IPS-18c (cell line): ENCODE results near the gene CTNNA2.

Experiments used
- H3K4me3 ChIP-seq: 2 replicates; pipeline ENCODE4 v1.7.0; 2013; ENCODE audit warnings: low read depth, mild to moderate bottlenecking, low read length, moderate library complexity; ENCODE audit not compliant: insufficient read depth
- H3K9me3 ChIP-seq: one replicate; pipeline ENCODE4 v1.6.1; 2013; ENCODE audit warnings: mild to moderate bottlenecking, low read length, moderate library complexity; ENCODE audit not compliant: control insufficient read depth, insufficient read depth

Gene CTNNA2

GRCh38 chr2:80579756-80580155 is 1066.9 kb downstream of the CTNNA2 start:
- Histone ChIP-seq H3K9me3 (no peaks in the 10 kb centered on the region), H3K4me3 (no peak overlapping the region)

- Histone ChIP-seq H3K4me3 (no peak overlapping the region), H3K9me3 (no peaks in the 10 kb centered on the region)
Measured at GRCh38 chr2:80591233-80591632, 1078.4 kb downstream of the CTNNA2 start.

DNA sequence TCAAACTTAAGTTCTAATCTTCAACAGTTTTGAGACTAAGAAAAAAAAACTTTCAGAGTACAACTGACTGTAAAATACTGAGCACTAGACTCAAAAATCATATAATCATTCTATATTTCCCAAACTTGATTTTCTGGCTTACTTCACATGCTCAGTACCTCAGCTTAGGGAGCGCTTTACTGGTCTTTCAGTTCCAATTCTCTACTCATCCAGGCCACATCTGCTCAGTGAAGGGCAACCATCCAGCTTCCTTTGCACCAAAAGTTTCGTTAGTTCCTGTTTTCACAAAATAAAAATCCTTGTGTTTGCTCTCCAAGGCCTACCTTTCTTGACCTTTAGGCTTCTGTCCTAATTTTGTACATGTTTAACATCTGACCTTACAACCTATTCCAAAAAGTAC is 1079.3 kb downstream of the CTNNA2 start:
- Histone ChIP-seq H3K9me3 (no peaks in the 10 kb centered on the region), H3K4me3 (no peak overlapping the region)

- no peak overlapping the region for H3K4me3 ChIP-seq
- H3K9me3 ChIP-seq = no peaks in the 10 kb centered on the region
Measured at GRCh38 chr2:80610108-80610507, 1097.3 kb downstream of the CTNNA2 start.

- H3K4me3 ChIP-seq = no peak overlapping the region
- H3K9me3 ChIP-seq = no peaks in the 10 kb centered on the region
Measured at GRCh38 chr2:80621656-80622055, 1108.8 kb downstream of the CTNNA2 start.

GRCh38 chr2:80624062-80624461 is 1111.2 kb downstream of the CTNNA2 start:
- no peak overlapping the region for H3K4me3 ChIP-seq
- no peaks in the 10 kb centered on the region for H3K9me3 ChIP-seq

- Histone ChIP-seq H3K4me3 (no peak overlapping the region), H3K9me3 (no peaks in the 10 kb centered on the region)
Measured at GRCh38 chr2:80634590-80634989, 1121.7 kb downstream of the CTNNA2 start.

- Histone ChIP-seq H3K4me3 (no peak overlapping the region), H3K9me3 (no peaks in the 10 kb centered on the region)
Measured at GRCh38 chr2:80638783-80639182, 1125.9 kb downstream of the CTNNA2 start.

GRCh38 chr2:80642465-80642864 is 1129.6 kb downstream of the CTNNA2 start:
- H3K9me3 ChIP-seq = no peaks in the 10 kb centered on the region
- H3K4me3 ChIP-seq = no peak overlapping the region

GRCh38 chr2:80643598-80643997 is 1130.7 kb downstream of the CTNNA2 start:
- H3K4me3 ChIP-seq = no peak overlapping the region

DNA sequence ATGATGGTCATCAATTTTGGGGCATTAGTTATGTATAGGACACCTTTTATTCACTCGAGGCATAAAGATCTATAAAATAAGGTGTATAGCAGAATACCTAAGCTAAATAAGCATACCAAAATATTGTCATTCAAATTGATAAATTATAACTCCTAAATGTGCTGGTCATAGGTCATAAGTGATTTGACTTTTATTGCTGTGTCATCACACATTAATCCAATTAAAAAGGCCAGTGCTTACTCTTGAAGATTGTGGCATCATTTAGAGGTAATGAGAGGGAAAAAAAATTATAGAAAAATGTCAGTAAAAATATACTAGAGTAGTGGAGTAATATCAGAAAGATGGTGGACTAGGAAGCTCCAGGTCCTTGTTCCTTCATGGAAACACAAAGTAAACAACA is 1138.6 kb downstream of the CTNNA2 start:
- Histone ChIP-seq H3K9me3 (peaks cover 2% of the 10 kb centered on the region), H3K4me3 (no peak overlapping the region)

More at GRCh38 chr2:80643598-80643997, 1130.7 kb downstream of the CTNNA2 start:
- no peaks in the 10 kb centered on the region for H3K9me3 ChIP-seq

DNA sequence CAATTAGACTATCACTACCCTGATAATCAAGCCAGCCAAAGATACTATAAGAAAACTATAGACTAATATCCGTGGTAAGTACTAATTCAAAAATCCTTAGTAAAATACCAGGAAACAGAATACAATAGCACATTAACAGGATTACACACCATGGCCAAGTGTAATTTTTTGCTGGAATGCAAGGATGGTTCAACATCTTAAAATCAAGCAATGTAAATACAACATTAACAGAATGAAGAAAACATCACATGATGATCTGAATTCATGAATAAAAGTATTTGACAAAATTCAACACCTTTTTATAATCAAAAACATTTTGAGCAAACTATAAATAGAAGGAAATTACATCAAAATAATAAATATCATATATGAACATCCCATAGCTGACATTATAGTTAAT is 1142.4 kb downstream of the CTNNA2 start:
- Histone ChIP-seq H3K4me3 (no peak overlapping the region), H3K9me3 (peaks cover 2% of the 10 kb centered on the region)

GRCh38 chr2:80670763-80671162 is 1157.9 kb downstream of the CTNNA2 start:
- Histone ChIP-seq H3K4me3 (no peak overlapping the region), H3K9me3 (no peaks in the 10 kb centered on the region)

DNA sequence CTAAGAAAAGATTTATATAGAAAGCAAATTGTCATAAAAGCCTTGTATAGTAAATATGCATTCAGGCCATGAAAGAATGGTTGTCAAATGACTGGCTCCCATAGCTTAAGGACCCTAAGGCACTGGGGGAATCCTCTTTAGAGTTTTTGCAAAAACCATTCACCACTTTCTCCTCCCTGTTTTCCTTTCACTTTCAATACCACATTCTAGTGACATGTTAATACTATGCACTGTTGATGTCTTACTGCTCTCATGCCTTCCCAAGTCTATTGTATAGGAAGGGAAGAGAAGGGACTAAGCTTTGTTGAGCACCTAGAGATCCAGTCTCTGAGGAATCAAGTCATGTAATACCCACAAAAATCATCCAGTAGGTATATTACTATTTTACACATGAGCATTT is 1174.7 kb downstream of the CTNNA2 start:
- no peaks in the 10 kb centered on the region for H3K9me3 ChIP-seq
- no peak overlapping the region for H3K4me3 ChIP-seq

- Histone ChIP-seq H3K9me3 (no peaks in the 10 kb centered on the region), H3K4me3 (no peak overlapping the region)
Measured at GRCh38 chr2:80689106-80689505, 1176.3 kb downstream of the CTNNA2 start.
